Common myeloid progenitor, CD34-positive (primary cell): ENCODE results near the gene SOBP.
A peak's percentile ranks its signal among the peaks of the same experiment; 100 is the strongest.

Experiments
- CTCF ChIA-PET: fragments of 350-600 bp; sonication (Branson Sonifier 250); formaldehyde crosslinking; loops from one replicate; lab custom pipeline; 2021; ENCODE audit warnings: antibody characterized with exemption; lab: Charles Lee
- POLR2A ChIA-PET: fragments of 350-600 bp; sonication (Branson Sonifier 250); formaldehyde crosslinking; loops from one replicate; lab custom pipeline; 2021; ENCODE audit warnings: antibody characterized with exemption; lab: Charles Lee
- DNase-seq, 3 donors: peaks; one replicate each; pipeline versions ENCODE4 v3.0.0 to v3.0.0-alpha.2; 2013
- H3K27ac ChIP-seq, 2 experiments: 1 replicate in 1 of 2; 2 replicates in 1 of 2; pipeline ENCODE4 v1.7.0; 2013; ENCODE audit warnings: inconsistent platforms in 2 of 2, low read length in 2 of 2, mild to moderate bottlenecking in 2 of 2, low read depth in 1 of 2, moderate library complexity in 1 of 2; ENCODE audit not compliant: severe bottlenecking in 2 of 2, insufficient read depth in 1 of 2, poor library complexity in 1 of 2
- H3K27me3 ChIP-seq, 5 experiments: replicated peaks in 2 of 5; 1 replicate in 3 of 5; 2 replicates in 2 of 5; pipeline versions ENCODE4 v1.6.1 to v1.7.0; 2013; ENCODE audit warnings: low read length in 4 of 5, mild to moderate bottlenecking in 2 of 5, moderate library complexity in 2 of 5, inconsistent platforms in 1 of 5; ENCODE audit not compliant: insufficient read depth in 5 of 5, control insufficient read depth in 4 of 5
- H3K36me3 ChIP-seq, 4 experiments: 1 replicate in 2 of 4; 2 replicates in 2 of 4; pipeline versions ENCODE4 v1.6.1 to v1.7.0; 2013; ENCODE audit warnings: low read length in 3 of 4, control low read depth in 1 of 4, mild to moderate bottlenecking in 1 of 4; ENCODE audit not compliant: control insufficient read depth in 4 of 4, insufficient read depth in 4 of 4
- H3K4me1 ChIP-seq, 4 experiments: 1 replicate in 3 of 4; 2 replicates in 1 of 4; pipeline versions ENCODE4 v1.6.1 to v1.7.1; 2013; ENCODE audit warnings: low read length in 3 of 4, mild to moderate bottlenecking in 3 of 4, control low read depth in 1 of 4, inconsistent platforms in 1 of 4, moderate library complexity in 1 of 4; ENCODE audit not compliant: control insufficient read depth in 4 of 4, insufficient read depth in 4 of 4; ENCODE audit errors: control extremely low read depth in 1 of 4
- H3K4me3 ChIP-seq, 7 experiments: 1 replicate in 4 of 7; 2 replicates in 3 of 7; pipeline versions ENCODE4 v1.5.1 to v1.7.0; 2013; ENCODE audit warnings: mild to moderate bottlenecking in 7 of 7, low read length in 6 of 7, moderate library complexity in 6 of 7, inconsistent platforms in 2 of 7, low read depth in 2 of 7, control low read depth in 1 of 7; ENCODE audit not compliant: insufficient read depth in 4 of 7, control insufficient read depth in 1 of 7; ENCODE audit errors: extremely low read depth in 1 of 7
- H3K9me3 ChIP-seq, 5 experiments: 1 replicate in 4 of 5; 2 replicates in 1 of 5; pipeline versions ENCODE4 v1.6.1 to v1.7.1; 2013; ENCODE audit warnings: low read length in 4 of 5, mild to moderate bottlenecking in 2 of 5, inconsistent platforms in 1 of 5, low read depth in 1 of 5, moderate library complexity in 1 of 5; ENCODE audit not compliant: control insufficient read depth in 4 of 5, insufficient read depth in 2 of 5; ENCODE audit errors: control extremely low read depth in 1 of 5
- WGBS: methylation state at CpG from one replicate; pipeline ENCODE4 v1.1.5; 2013; ENCODE audit not compliant: insufficient coverage; 5-methylcytosine and 5-hydroxymethylcytosine counted together

The SOBP gene

GRCh38 chr6:107666981-107667601 is 177.2 kb downstream of the SOBP start:
- H3K27ac ChIP-seq, result no peak overlapping the region
- no peak for DNase-seq
- no peaks in the 10 kb centered on the region for H3K36me3 ChIP-seq
- peaks cover 3 to 16% (median 10%) of the 10 kb centered on the region in 4 experiments for H3K4me1 ChIP-seq
- CTCF ChIA-PET, result interaction anchor here (1.0 to 1.7 kb wide), 2 partner anchors 12 to 13 kb away, joined by 3 to 4 read pairs; no protein-coding TSS in a partner anchor
- no peak overlapping the region for H3K4me3 ChIP-seq
- POLR2A ChIA-PET, result no interaction called here
- H3K27me3 ChIP-seq, result peaks cover 0 to 12% (median 0%) of the 10 kb centered on the region in 5 experiments
- H3K9me3 ChIP-seq, result no peaks in the 10 kb centered on the region
- 99% methylated on average over 12 of the region's 13 CpGs for WGBS

DNA sequence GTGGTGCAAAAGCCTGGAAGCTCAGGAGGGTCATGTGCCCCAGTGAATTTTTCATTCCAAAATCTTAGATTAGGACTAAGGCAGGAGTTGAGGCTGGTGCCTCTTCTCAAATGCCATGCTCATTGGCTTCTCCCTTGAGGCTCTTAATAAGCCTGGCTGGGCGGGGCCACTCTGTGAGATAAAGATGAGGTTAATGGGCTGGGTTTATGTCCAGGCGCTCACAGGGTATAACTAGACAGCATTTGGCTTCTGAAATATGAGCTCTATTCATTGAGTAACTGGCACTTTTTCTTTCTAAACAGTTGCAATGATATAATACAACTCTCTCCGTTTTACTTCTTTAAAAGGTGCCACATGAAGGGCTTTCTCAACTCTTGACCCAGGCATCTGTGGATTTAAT is 177.9 kb downstream of the SOBP start:
- peaks cover 3 to 19% (median 10%) of the 10 kb centered on the region in 4 experiments for H3K4me1 ChIP-seq
- 88% methylated on average over 1 of the region's 3 CpGs for WGBS
- peaks cover 0 to 12% (median 0%) of the 10 kb centered on the region in 5 experiments for H3K27me3 ChIP-seq
- CTCF ChIA-PET, result interaction anchor here (1.0 kb wide), 1 partner anchor 11 kb away, joined by 3 read pairs; no protein-coding TSS in a partner anchor
- H3K4me3 ChIP-seq, result no peak overlapping the region
- no peak overlapping the region for H3K27ac ChIP-seq
- H3K9me3 ChIP-seq, result no peaks in the 10 kb centered on the region
- no peak for DNase-seq
- POLR2A ChIA-PET, result no interaction called here
- H3K36me3 ChIP-seq, result no peaks in the 10 kb centered on the region

DNA sequence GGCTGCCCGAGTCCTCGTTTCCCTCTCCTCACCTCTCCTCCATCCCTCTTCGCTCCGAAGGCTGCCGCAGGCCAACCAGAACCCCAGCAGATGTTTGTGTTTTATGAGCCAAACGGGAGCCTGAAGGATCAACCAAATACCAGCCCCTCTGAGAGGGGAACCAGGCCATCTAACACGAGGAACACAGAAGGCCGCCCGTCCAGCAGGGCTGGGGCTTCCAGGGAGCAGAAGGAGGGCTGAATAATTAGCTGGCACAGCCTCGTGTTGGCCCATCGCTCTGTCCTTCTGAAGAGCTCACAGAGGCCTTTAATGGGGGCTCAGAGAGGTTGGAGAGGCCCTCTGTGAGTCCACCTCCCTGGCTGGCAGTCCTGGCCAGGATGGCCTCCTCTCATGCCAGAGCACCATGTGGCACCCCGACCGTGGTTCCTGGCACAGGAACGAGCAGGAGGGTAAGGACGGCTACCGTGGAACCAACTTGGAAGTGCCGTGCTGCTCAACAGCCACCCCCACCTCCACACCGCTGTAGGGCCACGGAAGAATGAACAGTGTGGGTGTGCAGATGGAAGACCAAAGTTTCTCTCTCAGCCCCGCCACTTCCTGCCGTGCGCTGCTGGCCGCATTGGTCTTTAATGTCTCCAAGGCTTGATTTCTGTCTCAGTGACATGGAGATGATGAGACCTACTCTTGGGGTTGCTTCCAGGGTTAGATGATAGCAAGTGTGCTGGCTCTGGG is 179.0 kb downstream of the SOBP start:
- ChIA-PET CTCF (interaction anchor here (1.4 kb wide), 1 partner anchor 13 kb away, joined by 3 read pairs; no protein-coding TSS in a partner anchor), POLR2A (no interaction called here)
- 91% methylated on average over 17 of the region's 23 CpGs for WGBS
- DNase-seq, result no peak
- Histone ChIP-seq H3K36me3 (no peaks in the 10 kb centered on the region), H3K27ac (no peak overlapping the region), H3K27me3 (peaks cover 0 to 12% (median 0%) of the 10 kb centered on the region in 5 experiments), H3K4me1 (peaks cover 3 to 19% (median 10%) of the 10 kb centered on the region in 4 experiments), H3K9me3 (no peaks in the 10 kb centered on the region), H3K4me3 (no peak overlapping the region)

DNA sequence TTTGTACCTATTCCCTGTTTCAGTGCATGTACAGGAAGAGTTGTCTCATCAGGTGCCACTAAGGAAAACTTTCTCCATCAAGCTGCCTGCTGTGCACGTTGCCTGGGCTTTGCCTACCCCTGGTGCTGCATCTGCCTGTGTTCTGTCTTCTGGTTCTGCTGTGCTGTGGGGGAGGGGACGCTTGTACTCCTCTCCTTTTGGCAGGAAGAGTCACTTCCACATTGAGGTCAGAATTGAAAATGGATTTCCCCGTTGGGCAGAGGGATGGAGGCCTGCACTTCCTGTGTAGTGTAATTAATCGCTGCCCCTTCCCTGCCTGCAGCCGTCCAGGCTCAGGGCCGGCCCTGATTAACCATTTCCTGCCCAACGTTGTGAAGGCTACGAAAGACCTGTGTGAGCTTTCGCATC is 180.9 kb downstream of the SOBP start:
- peak overlapping the region in 2 of 7 experiments; percentile 6 to 30 for H3K4me3 ChIP-seq
- no peaks in the 10 kb centered on the region for H3K9me3 ChIP-seq
- DNase-seq, result peak; percentile 50 to 81 (median 80)
- peaks cover 3 to 22% (median 14%) of the 10 kb centered on the region in 4 experiments for H3K4me1 ChIP-seq
- ChIA-PET POLR2A (interaction anchor here (0.6 kb wide), 1 partner anchor 1255 kb away, joined by 3 read pairs; no protein-coding TSS in a partner anchor), CTCF (interaction anchor here (0.9 to 3.4 kb wide), 6 partner anchors 9 to 1338 kb away, joined by 3 to 12 read pairs (median 3); no protein-coding TSS in a partner anchor)
- H3K36me3 ChIP-seq, result no peaks in the 10 kb centered on the region
- H3K27me3 ChIP-seq, result peaks cover 0 to 6% (median 0%) of the 10 kb centered on the region in 5 experiments
- no peak overlapping the region for H3K27ac ChIP-seq
- WGBS, result 4% methylated on average over 8 of the region's 9 CpGs

GRCh38 chr6:107673076-107673494 is 183.2 kb downstream of the SOBP start:
- no peaks in the 10 kb centered on the region for H3K36me3 ChIP-seq
- peaks cover 3 to 22% (median 14%) of the 10 kb centered on the region in 4 experiments for H3K4me1 ChIP-seq
- H3K4me3 ChIP-seq, result no peak overlapping the region
- H3K27ac ChIP-seq, result no peak overlapping the region
- CTCF ChIA-PET, result interaction anchor here (0.7 to 3.4 kb wide), 5 partner anchors 15 to 355 kb away, joined by 3 to 12 read pairs (median 3); no protein-coding TSS in a partner anchor
- DNase-seq, result no peak
- H3K27me3 ChIP-seq, result peaks cover 0 to 6% (median 0%) of the 10 kb centered on the region in 5 experiments
- 91% methylated on average over 11 of the region's 13 CpGs for whole genome bisulfite sequencing
- POLR2A ChIA-PET, result no interaction called here
- H3K9me3 ChIP-seq, result no peaks in the 10 kb centered on the region

GRCh38 chr6:107674995-107675738 is 185.2 kb downstream of the SOBP start:
- H3K36me3 ChIP-seq, result no peaks in the 10 kb centered on the region
- WGBS, result 1% methylated on average over 14 of the region's 15 CpGs
- H3K27ac ChIP-seq, result peak overlapping the region in 1 of 2 experiments; percentile 64
- peak; percentile 87 to 93 (median 93) for DNase-seq
- peak overlapping the region in 5 of 7 experiments; percentile 6 to 60 (median 44) for H3K4me3 ChIP-seq
- no peaks in the 10 kb centered on the region for H3K9me3 ChIP-seq
- ChIA-PET CTCF (interaction anchor here (0.7 to 2.0 kb wide), 22 partner anchors 10 to 374 kb away, joined by 3 to 12 read pairs (median 4); no protein-coding TSS in a partner anchor), POLR2A (no interaction called here)
- H3K27me3 ChIP-seq, result peaks cover 0 to 3% (median 0%) of the 10 kb centered on the region in 5 experiments
- H3K4me1 ChIP-seq, result peaks cover 3 to 22% (median 14%) of the 10 kb centered on the region in 4 experiments
